ENCODE results near the gene SEPTIN1.

The SEPTIN1 gene

DNA sequence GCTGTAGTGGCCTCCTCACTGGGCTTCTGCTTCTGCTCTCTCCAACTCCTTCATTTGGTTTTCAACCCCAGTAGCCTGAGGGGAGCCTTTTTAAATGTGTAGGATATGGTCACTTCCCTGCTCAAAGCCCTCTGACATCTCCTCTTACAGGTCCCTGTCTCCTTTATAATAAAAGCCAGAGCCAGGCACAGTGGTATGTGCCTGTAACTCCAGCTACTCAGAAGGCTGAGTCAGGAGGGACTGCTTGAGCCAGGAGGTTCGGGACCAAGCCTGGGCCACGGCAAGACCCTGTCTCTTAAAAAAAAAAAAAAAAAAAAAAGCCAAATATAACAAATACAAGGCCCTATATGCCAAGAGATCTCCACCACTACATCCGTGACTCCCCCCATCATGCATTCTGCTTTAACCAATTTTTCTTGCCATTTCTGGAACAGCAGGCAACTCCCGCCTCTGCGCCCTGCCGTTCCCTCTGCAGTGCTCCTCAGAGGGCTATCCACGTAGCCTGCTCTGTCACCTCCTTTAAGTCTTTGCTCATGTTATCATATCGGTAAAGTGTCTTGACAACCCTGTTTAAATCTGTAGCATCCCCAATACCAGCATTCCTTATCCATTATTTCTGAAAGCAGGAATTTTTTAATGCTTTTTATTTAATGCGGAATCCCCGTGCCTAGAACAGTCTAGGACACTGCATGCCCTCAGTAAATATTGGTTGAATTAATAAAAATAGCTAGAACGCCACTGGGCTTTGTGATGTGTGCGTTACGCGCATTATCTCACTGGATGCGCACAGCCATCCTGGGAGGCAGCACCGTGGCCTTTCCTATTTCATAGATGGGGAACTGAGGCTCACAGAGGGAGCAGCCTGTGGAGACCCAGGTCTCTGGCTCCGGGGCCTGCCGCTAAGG, 34.5 kb upstream of the SEPTIN1 start:
- TF ChIP-seq TAF1 (IDR thresholded peaks at IDR 0.05; ENCODE audit: low read depth, low read length) (no peak), POLR2A (IDR thresholded peaks at IDR 0.05; ENCODE audit: low read depth, low read length) (no peak), POU2F2 (IDR thresholded peaks at IDR 0.05; ENCODE audit: low read depth, low read length) (no peak), SPI1 (IDR thresholded peaks at IDR 0.05; ENCODE audit: low read depth, low read length) (no peak), PAX5 (IDR thresholded peaks at IDR 0.05; ENCODE audit: insufficient read depth, low read length, severe bottlenecking) (no peak), POLR2AphosphoS5 (IDR thresholded peaks at IDR 0.05; ENCODE audit: low read depth, low read length) (no peak)
- no peak for DNase-seq (ENCODE audit: insufficient read length, low spot score)
- no peak for FAIRE-seq

DNA sequence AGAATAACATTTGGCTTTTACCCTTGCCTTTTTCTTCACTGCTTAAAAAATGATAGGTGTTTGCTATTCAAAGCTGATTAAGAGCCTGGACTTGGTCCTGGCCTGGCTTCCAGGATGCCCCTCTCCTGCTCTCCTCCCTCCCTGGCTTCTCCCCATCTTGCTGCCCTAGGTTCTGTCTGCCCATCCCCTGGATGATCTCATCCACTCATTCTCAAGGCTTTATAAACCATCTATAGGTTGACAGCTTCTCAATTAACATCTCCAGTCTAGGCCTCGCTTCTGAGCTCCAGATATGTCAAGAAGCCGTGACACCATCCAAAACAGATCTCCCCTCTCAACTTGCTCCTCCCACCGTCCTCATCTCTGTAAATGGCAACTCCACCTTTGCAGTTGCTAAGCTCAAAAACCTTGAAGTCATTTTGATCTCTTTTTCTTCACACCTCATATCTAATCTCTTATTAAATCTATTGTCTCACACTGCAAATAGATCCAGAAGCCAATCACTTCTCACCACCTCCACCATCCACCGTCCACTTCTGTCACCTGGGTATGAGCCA, 33.8 kb upstream of the SEPTIN1 start:
- TF ChIP-seq TAF1 (IDR thresholded peaks at IDR 0.05; ENCODE audit: low read depth, low read length) (no peak), PAX5 (IDR thresholded peaks at IDR 0.05; ENCODE audit: insufficient read depth, low read length, severe bottlenecking) (no peak), POLR2AphosphoS5 (IDR thresholded peaks at IDR 0.05; ENCODE audit: low read depth, low read length) (no peak), SPI1 (IDR thresholded peaks at IDR 0.05; ENCODE audit: low read depth, low read length) (no peak), POU2F2 (IDR thresholded peaks at IDR 0.05; ENCODE audit: low read depth, low read length) (no peak), POLR2A (IDR thresholded peaks at IDR 0.05; ENCODE audit: low read depth, low read length) (no peak)
- FAIRE-seq (no peak), DNase-seq (ENCODE audit: insufficient read length, low spot score) (no peak)

DNA sequence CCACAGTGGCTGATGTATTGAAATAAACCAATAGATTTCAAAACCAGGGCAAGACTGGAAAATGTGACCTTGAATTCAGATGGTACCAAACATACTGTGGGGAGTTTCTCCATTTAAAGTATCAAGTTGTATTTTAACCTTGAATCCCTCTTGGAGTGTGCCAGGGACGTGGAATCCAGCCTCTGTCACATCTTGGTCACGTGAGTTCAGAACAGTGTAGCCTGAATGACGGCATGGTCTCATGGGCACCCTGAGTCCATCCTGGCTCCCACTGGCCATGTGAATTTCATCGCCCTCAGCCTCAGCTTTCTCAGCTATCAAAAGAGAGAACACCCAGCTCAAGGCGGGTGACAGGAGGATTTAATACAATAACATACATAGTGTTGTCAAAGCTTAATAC, 31.8 kb upstream of the SEPTIN1 start:
- DNase-seq (ENCODE audit: insufficient read length, low spot score): no peak
- TF ChIP-seq POU2F2 (IDR thresholded peaks at IDR 0.05; ENCODE audit: low read depth, low read length) (no peak), PAX5 (IDR thresholded peaks at IDR 0.05; ENCODE audit: insufficient read depth, low read length, severe bottlenecking) (no peak), POLR2AphosphoS5 (IDR thresholded peaks at IDR 0.05; ENCODE audit: low read depth, low read length) (no peak), TAF1 (IDR thresholded peaks at IDR 0.05; ENCODE audit: low read depth, low read length) (no peak), SPI1 (IDR thresholded peaks at IDR 0.05; ENCODE audit: low read depth, low read length) (no peak), POLR2A (IDR thresholded peaks at IDR 0.05; ENCODE audit: low read depth, low read length) (no peak)
- no peak for FAIRE-seq

DNA sequence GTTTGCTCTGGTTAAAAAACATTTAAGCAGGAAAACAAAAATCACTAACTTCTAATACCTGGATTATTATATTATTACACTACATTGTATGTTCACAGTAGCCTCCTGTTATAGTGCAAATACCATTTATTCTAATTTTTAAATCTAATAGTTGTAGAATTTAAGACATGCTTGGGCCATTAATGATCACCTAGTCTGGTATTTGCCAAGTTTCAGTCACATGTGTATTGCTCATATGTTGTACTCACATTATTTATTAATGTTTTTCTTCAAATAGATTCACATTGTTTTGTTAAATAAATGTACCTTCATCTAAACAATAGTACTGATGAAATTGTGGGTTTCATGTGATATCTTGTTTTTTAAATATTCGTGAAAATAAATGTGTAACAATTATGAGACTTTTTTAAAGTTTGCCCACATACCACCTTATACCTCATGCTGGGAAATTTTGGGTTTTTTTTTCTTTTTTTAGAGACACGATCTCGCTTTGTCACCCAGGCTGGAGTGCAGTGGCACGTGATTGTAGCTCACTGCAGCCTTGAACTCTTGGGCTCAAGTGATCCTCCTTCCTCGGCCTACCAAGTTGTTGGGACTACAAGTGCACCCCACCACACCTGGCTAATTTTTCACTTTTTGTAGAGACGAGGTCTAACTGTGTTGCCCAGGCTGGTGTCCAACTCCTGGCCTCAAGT, 30.9 kb upstream of the SEPTIN1 start:
- FAIRE-seq (no peak), DNase-seq (ENCODE audit: insufficient read length, low spot score) (no peak)
- no peak for TF ChIP-seq TAF1 (IDR thresholded peaks at IDR 0.05; ENCODE audit: low read depth, low read length)
- TF ChIP-seq POU2F2 (IDR thresholded peaks at IDR 0.05; ENCODE audit: low read depth, low read length): no peak
- no peak for TF ChIP-seq POLR2AphosphoS5 (IDR thresholded peaks at IDR 0.05; ENCODE audit: low read depth, low read length)
- no peak for TF ChIP-seq PAX5 (IDR thresholded peaks at IDR 0.05; ENCODE audit: insufficient read depth, low read length, severe bottlenecking)
- TF ChIP-seq POLR2A (IDR thresholded peaks at IDR 0.05; ENCODE audit: low read depth, low read length): no peak
- TF ChIP-seq SPI1 (IDR thresholded peaks at IDR 0.05; ENCODE audit: low read depth, low read length): no peak

DNA sequence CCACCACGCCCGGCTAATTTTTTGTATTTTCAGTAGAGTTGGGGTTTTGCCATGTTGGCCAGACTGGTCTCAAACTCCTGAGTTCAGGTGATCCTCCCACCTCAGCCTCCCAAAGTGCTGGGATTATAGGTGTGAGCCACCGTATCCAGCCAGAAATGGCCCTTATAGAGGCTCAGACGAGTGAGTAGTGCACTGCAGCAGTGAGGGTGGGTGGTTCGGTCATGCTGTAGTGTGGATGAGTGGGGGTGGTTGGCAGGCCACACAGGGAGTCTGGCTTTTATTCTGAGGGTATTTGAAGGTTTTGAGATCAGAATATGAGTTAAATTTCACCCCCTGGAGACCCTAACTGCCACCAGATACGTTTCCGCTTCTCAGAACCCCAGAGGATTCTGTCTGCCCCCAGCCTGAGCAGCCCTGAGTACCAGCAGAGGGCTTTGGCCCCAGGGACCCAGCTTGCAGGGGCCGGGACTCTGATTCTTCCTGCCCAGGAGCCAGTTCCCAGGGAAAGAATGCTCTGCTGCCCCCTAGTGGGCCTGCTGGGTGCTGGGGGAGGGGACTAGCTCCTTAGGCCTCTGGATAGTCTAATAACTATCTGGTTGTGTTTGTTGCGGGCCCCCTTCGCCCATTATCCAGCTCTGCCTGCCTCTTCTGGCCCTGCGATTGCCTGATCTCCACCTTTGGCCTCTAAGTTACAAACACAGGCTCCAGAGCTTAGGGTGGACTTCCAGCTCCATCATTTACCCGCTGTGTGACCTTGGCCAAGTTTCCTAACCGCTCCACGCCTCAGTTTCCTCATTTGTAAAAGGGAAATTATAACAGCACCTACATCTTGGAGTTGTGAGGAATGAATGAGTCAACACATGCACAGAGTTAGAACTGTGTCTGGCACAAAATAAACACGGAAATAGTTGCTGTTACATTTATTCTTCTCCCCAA, 27.0 kb upstream of the SEPTIN1 start:
- peak; percentile 72 for DNase-seq (ENCODE audit: insufficient read length, low spot score)
- FAIRE-seq: no peak
- TF ChIP-seq POU2F2 (IDR thresholded peaks at IDR 0.05; ENCODE audit: low read depth, low read length) (no peak), TAF1 (IDR thresholded peaks at IDR 0.05; ENCODE audit: low read depth, low read length) (no peak), POLR2AphosphoS5 (IDR thresholded peaks at IDR 0.05; ENCODE audit: low read depth, low read length) (no peak), PAX5 (IDR thresholded peaks at IDR 0.05; ENCODE audit: insufficient read depth, low read length, severe bottlenecking) (no peak), POLR2A (IDR thresholded peaks at IDR 0.05; ENCODE audit: low read depth, low read length) (no peak), SPI1 (IDR thresholded peaks at IDR 0.05; ENCODE audit: low read depth, low read length) (no peak)

DNA sequence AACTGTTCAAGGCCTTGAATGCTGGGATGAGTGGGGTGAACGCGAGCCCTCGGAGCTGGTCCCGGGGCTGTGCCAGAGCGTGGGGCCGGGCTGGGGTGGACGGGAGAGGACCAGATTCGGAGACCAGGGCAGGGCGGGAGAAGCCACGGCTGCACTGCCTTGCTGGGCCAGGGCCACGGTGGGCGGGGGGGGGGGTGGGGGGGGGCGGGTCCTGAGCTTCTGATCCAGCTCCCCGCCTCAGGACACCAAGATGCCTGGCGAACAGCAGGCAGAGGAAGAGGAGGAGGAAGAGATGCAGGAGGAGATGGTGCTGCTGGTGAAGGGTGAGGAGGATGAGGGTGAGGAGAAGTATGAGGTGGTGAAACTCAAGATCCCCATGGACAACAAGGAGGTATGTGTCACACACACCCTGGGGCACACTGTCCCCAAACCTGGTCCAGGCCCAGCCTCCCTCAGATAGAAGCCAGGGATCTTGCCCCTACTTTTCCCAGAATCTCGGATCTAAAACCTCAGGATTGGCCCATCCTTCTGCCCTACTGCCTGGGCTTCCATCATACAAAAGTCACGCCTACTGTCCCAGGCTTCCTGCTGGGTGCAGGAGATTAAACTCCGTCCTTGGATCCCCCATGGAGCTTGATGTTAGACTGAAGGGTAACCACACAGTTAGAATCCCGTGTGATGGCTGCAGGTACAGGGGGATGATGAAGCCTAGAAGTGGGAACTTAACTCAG, 25.6 kb upstream of the SEPTIN1 start:
- DNase-seq (ENCODE audit: insufficient read length, low spot score) (peak; percentile 47), FAIRE-seq (no peak)
- no peak for TF ChIP-seq POLR2A (IDR thresholded peaks at IDR 0.05; ENCODE audit: low read depth, low read length)
- TF ChIP-seq TAF1 (IDR thresholded peaks at IDR 0.05; ENCODE audit: low read depth, low read length): no peak
- no peak for TF ChIP-seq PAX5 (IDR thresholded peaks at IDR 0.05; ENCODE audit: insufficient read depth, low read length, severe bottlenecking)
- TF ChIP-seq POU2F2 (IDR thresholded peaks at IDR 0.05; ENCODE audit: low read depth, low read length): no peak
- no peak for TF ChIP-seq POLR2AphosphoS5 (IDR thresholded peaks at IDR 0.05; ENCODE audit: low read depth, low read length)
- TF ChIP-seq SPI1 (IDR thresholded peaks at IDR 0.05; ENCODE audit: low read depth, low read length): no peak

DNA sequence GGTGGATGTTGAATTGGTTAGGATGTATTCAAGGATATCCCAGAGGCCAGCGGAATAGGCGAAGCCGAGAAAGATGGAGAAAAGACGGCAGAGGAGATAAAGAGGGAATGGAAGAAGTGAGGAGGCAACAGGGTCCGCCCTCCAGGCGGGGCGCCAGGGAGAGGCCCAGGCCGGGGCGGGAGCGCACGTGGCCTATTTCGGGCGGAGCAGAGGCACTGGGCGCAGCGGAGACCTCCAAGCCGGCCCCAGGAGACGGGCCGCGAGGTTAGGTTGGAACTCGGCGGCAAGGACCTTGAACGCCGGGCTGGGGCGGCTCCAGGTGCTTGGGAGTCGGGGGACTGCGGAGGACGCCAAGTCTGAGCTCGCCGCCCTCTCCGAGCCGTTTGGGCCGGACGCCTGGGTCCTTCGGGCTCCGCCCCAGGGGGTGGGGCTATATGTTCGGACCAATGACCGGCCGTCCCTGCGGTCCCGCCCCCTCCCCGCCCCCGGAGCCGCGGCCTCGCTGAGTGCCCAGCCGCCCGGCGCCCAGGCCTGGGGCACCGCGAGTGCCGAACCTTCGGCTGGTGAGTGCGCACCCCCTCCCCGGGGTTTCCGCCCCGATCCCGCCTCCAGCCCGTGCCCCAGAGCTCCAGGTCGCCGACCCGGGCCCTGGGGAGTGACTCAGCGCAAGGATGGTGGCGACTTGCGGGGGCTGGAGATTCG, 24.9 kb upstream of the SEPTIN1 start, which contains the start of gene ZNF771:
Gene ZNF771, plus strand, starts transcription at position 505 of the 702 bp plus-strand sequence. CDS start 448 bp downstream, outside the sequence.
- TF ChIP-seq SPI1 (IDR thresholded peaks at IDR 0.05; ENCODE audit: low read depth, low read length) (no peak), POLR2A (IDR thresholded peaks at IDR 0.05; ENCODE audit: low read depth, low read length) (peak; percentile 68; the same call in 1 of the 2 replicates), TAF1 (IDR thresholded peaks at IDR 0.05; ENCODE audit: low read depth, low read length) (peak; percentile 66; the same call in 1 of the 2 replicates), POU2F2 (IDR thresholded peaks at IDR 0.05; ENCODE audit: low read depth, low read length) (no peak), POLR2AphosphoS5 (IDR thresholded peaks at IDR 0.05; ENCODE audit: low read depth, low read length) (peak; percentile 69), PAX5 (IDR thresholded peaks at IDR 0.05; ENCODE audit: insufficient read depth, low read length, severe bottlenecking) (no peak)
- DNase-seq (ENCODE audit: insufficient read length, low spot score): peak; percentile 89
- peak; percentile 77 for FAIRE-seq

All from GM12891 (cell line).